Liver (tissue), 9 donors: ENCODE data around the gene MTMR1. TPM values are rescaled to one million over a fixed set of nuclear protein-coding genes. Genes with fewer than 3 reads are reported as not detected.

Source experiments
- DNase-seq: peaks from one replicate; pipeline ENCODE4 v3.0.0-alpha.2; 2017; ENCODE audit warnings: low spot score
- H3K27ac ChIP-seq, 2 donors: one replicate each; pipeline ENCODE4 v1.7.0; 2013; ENCODE audit warnings: inconsistent platforms in 2 of 2, low read length in 2 of 2, control low read depth in 1 of 2, low read depth in 1 of 2, mild to moderate bottlenecking in 1 of 2
- H3K27me3 ChIP-seq, 4 donors: one replicate each; pipeline versions ENCODE4 v1.6.1 to v1.7.0; 2013; ENCODE audit warnings: low read length in 3 of 4, inconsistent platforms in 1 of 4, mild to moderate bottlenecking in 1 of 4, moderate library complexity in 1 of 4; ENCODE audit not compliant: control insufficient read depth in 4 of 4, insufficient read depth in 4 of 4
- H3K36me3 ChIP-seq, 4 donors: one replicate each; pipeline versions ENCODE4 v1.6.1 to v1.7.0; 2013; ENCODE audit warnings: low read length in 3 of 4, mild to moderate bottlenecking in 3 of 4, low read depth in 1 of 4, moderate library complexity in 1 of 4; ENCODE audit not compliant: control insufficient read depth in 4 of 4, insufficient read depth in 3 of 4
- H3K4me1 ChIP-seq, 4 donors: one replicate each; pipeline versions ENCODE4 v1.6.1 to v1.7.0; 2013; ENCODE audit warnings: low read length in 3 of 4, mild to moderate bottlenecking in 3 of 4, moderate library complexity in 1 of 4; ENCODE audit not compliant: control insufficient read depth in 4 of 4, insufficient read depth in 4 of 4
- H3K4me3 ChIP-seq, 3 donors: one replicate each; pipeline versions ENCODE4 v1.6.1 to v1.7.0; 2013; ENCODE audit warnings: low read length in 3 of 3, control low read depth in 1 of 3, low read depth in 1 of 3, mild to moderate bottlenecking in 1 of 3
- H3K9ac ChIP-seq, 2 donors: one replicate each; pipeline ENCODE4 v1.7.0; 2013; ENCODE audit warnings: low read length in 2 of 2, mild to moderate bottlenecking in 2 of 2, moderate library complexity in 2 of 2, control low read depth in 1 of 2, low read depth in 1 of 2
- H3K9me3 ChIP-seq, 4 donors: one replicate each; pipeline versions ENCODE4 v1.6.1 to v1.7.0; 2013; ENCODE audit warnings: low read length in 3 of 4; ENCODE audit not compliant: control insufficient read depth in 4 of 4
- ATF3 ChIP-seq: IDR thresholded peaks from 2 replicates; pipeline ENCODE4 v1.6.1; 2016; ENCODE audit warnings: antibody characterized with exemption
- CTCF ChIP-seq: fragments of 150-350 bp; IDR thresholded peaks from 2 replicates; pipeline ENCODE4 v1.5.1; 2017; ENCODE audit warnings: improper control_type of control experiment, low read depth, low read length; ENCODE audit not compliant: missing input control
- EGR1 ChIP-seq, 2 donors: IDR thresholded peaks; 2 replicates each; pipeline ENCODE4 v1.6.1; 2016 to 2018; ENCODE audit warnings: antibody characterized with exemption in 2 of 2, low read depth in 2 of 2
- FOXA1 ChIP-seq: IDR thresholded peaks from 2 replicates; pipeline ENCODE4 v1.6.1; 2016; ENCODE audit warnings: antibody characterized with exemption
- FOXA2 ChIP-seq: IDR thresholded peaks from 2 replicates; pipeline ENCODE4 v1.6.1; 2016; ENCODE audit warnings: antibody characterized with exemption
- GABPA ChIP-seq, 2 donors: IDR thresholded peaks in 1 of 2; conservative IDR thresholded peaks in 1 of 2; 2 replicates each; pipeline ENCODE4 v1.6.1; 2016; ENCODE audit warnings: antibody characterized with exemption in 2 of 2, mild to moderate bottlenecking in 1 of 2, moderate library complexity in 1 of 2
- HNF4A ChIP-seq, 2 donors: conservative IDR thresholded peaks; 2 replicates each; pipeline ENCODE4 v1.6.1; 2016; ENCODE audit warnings: antibody characterized with exemption in 2 of 2, mild to moderate bottlenecking in 2 of 2
- HNF4G ChIP-seq: IDR thresholded peaks from 2 replicates; pipeline ENCODE4 v1.6.1; 2016; ENCODE audit warnings: antibody characterized with exemption
- JUND ChIP-seq, 2 donors: IDR thresholded peaks; 2 replicates each; pipeline ENCODE4 v1.6.1; 2016; ENCODE audit warnings: antibody characterized with exemption in 2 of 2
- MAX ChIP-seq: IDR thresholded peaks from 2 replicates; pipeline ENCODE4 v1.6.1; 2016; ENCODE audit warnings: antibody characterized with exemption
- NR2F2 ChIP-seq: IDR thresholded peaks from 2 replicates; pipeline ENCODE4 v1.6.1; 2016; ENCODE audit warnings: antibody characterized with exemption
- RAD21 ChIP-seq, 2 donors: IDR thresholded peaks; 2 replicates each; pipeline ENCODE4 v1.6.1; 2016; ENCODE audit warnings: antibody characterized with exemption in 2 of 2, mild to moderate bottlenecking in 2 of 2
- REST ChIP-seq: IDR thresholded peaks from 2 replicates; pipeline ENCODE4 v1.6.1; 2016; ENCODE audit warnings: antibody characterized with exemption, mild to moderate bottlenecking
- RXRA ChIP-seq, 2 donors: IDR thresholded peaks; 2 replicates each; pipeline ENCODE4 v1.6.1; 2017 to 2018; ENCODE audit warnings: antibody characterized with exemption in 2 of 2, mild to moderate bottlenecking in 1 of 2
- SP1 ChIP-seq: IDR thresholded peaks from 2 replicates; pipeline ENCODE4 v1.6.1; 2018; ENCODE audit warnings: antibody characterized with exemption, mild to moderate bottlenecking
- YY1 ChIP-seq: IDR thresholded peaks from 2 replicates; pipeline ENCODE4 v1.6.1; 2016; ENCODE audit warnings: antibody characterized with exemption, mild to moderate bottlenecking
- ZBTB33 ChIP-seq: IDR thresholded peaks from 2 replicates; pipeline ENCODE4 v1.6.1; 2016; ENCODE audit warnings: antibody characterized with exemption
- WGBS: extraction: QIAGEN DNeasy Blood & Tissue Kit; methylation state at CpG from one replicate; pipeline ENCODE4 v1.1.7; 2013; 5-methylcytosine and 5-hydroxymethylcytosine counted together
- polyA plus RNA-seq, 2 donors: library from polyadenylated mRNA; stranded (reverse) in 1 of 2; unstranded in 1 of 2; fragments of 200-250 nt in 1 of 2; fragments of >200 nt in 1 of 2; fragmentation: Nextera tagmentation in 1 of 2; extraction: Ambion mirVana in 1 of 2; gene quantifications; one replicate each; pipeline versions ENCODE4 v1.2.1 to v1.2.3, GENCODE V29; 2013 to 2015
- total RNA-seq, 2 donors: library from RNA; depleted of rRNA; stranded (reverse); fragments of >200 nt; gene quantifications; one replicate each; pipeline ENCODE4 v1.2.3, GENCODE V29; 2014
- donor health status: healthy.
- donor health status: healthy.
- donor health status: healthy.
- donor health status: healthy.
- donor health status: healthy.

MTMR1 gene
- total and polyA plus RNA-seq, 4 donors: 2.5 to 13.4 (median 7.8) TPM

- Histone ChIP-seq H3K36me3 (peaks cover 0 to 4% (median 0%) of the 10 kb centered on the region in 4 donors), H3K9ac (no peak overlapping the region), H3K9me3 (no peaks in the 10 kb centered on the region), H3K27ac (no peak overlapping the region), H3K4me3 (no peak overlapping the region), H3K27me3 (no peaks in the 10 kb centered on the region), H3K4me1 (peaks cover 0 to 2% (median 0%) of the 10 kb centered on the region in 4 donors)
- no peak for DNase-seq
- TF ChIP-seq REST (no peak), JUND (IDR thresholded peaks at IDR 0.05) (no peak), EGR1 (IDR thresholded peaks at IDR 0.05; ENCODE audit: low read depth in 2 of 2) (no peak), HNF4G (no peak), ZBTB33 (no peak), MAX (no peak), ATF3 (no peak), RXRA (IDR thresholded peaks at IDR 0.05) (no peak), RAD21 (IDR thresholded peaks at IDR 0.05) (no peak), NR2F2 (no peak), HNF4A (conservative IDR thresholded peaks at IDR 0.05) (no peak), FOXA1 (no peak), SP1 (no peak), YY1 (no peak), CTCF (no peak), GABPA (IDR thresholded peaks at IDR 0.05 in 1 of 2, conservative IDR thresholded peaks at IDR 0.05 in 1 of 2) (no peak), FOXA2 (no peak)
- 87% methylated on average over 17 of the region's 17 CpGs for whole genome bisulfite sequencing
These were observed 74.4 kb downstream of the MTMR1 start for GRCh38 chrX:150767475-150768131.
